H1 (cell line): ENCODE data around the gene OXSR1. TPM values are rescaled to one million over a fixed set of nuclear protein-coding genes. Genes with fewer than 3 reads are reported as not detected.

ENCODE experiments used
- CTCF ChIA-PET: fragments of 300-600 bp; sonication (Branson Sonifier 250); formaldehyde crosslinking; loops from one replicate; lab custom pipeline; 2021; ENCODE audit not compliant: partially characterized antibody; lab: Charles Lee
- POLR2A ChIA-PET: fragments of 300-600 bp; sonication (Branson Sonifier 250); formaldehyde crosslinking; loops from one replicate; lab custom pipeline; 2021; ENCODE audit warnings: inconsistent platforms; ENCODE audit not compliant: partially characterized antibody; lab: Charles Lee
- DNase-seq, 2 experiments: peaks; one replicate each; pipeline versions ENCODE4 v3.0.0 to v3.0.0-alpha.2; 2010 to 2022; ENCODE audit warnings: low spot score in 2 of 2, low read depth in 1 of 2, mixed read lengths in 1 of 2
- FAIRE-seq: peaks from 2 replicates; lab custom pipeline; 2011; peaks lifted over from hg19 to GRCh38; lab: Jason Lieb, UNC
- H2AFZ ChIP-seq: 2 replicates; pipeline ENCODE4 v1.8.1; 2012; ENCODE audit warnings: low read length, inconsistent platforms
- H2AK5ac ChIP-seq: 2 replicates; pipeline ENCODE4 v1.6.1; 2013; ENCODE audit warnings: low read depth, low read length
- H2BK120ac ChIP-seq: replicated peaks from 2 replicates; pipeline ENCODE3; 2013; ENCODE audit warnings: low read depth, low read length, inconsistent platforms
- H2BK12ac ChIP-seq: 2 replicates; pipeline ENCODE4 v1.6.1; 2013; ENCODE audit warnings: low read depth, low read length
- H2BK15ac ChIP-seq: 2 replicates; pipeline ENCODE4 v1.6.1; 2013; ENCODE audit warnings: low read length
- H2BK20ac ChIP-seq: 2 replicates; pipeline ENCODE4 v1.6.1; 2013; ENCODE audit warnings: low read length
- H2BK5ac ChIP-seq: 2 replicates; pipeline ENCODE4 v1.6.1; 2013; ENCODE audit warnings: low read depth, low read length
- H3K14ac ChIP-seq: 2 replicates; pipeline ENCODE4 v1.6.1; 2013; ENCODE audit warnings: inconsistent platforms; ENCODE audit not compliant: insufficient read length
- H3K18ac ChIP-seq: 2 replicates; pipeline ENCODE4 v1.6.1; 2013; ENCODE audit warnings: low read length; ENCODE audit errors: extremely low read depth
- H3K23ac ChIP-seq: 2 replicates; pipeline ENCODE4 v1.6.1; 2013; ENCODE audit warnings: inconsistent platforms; ENCODE audit not compliant: insufficient read length
- H3K23me2 ChIP-seq: 2 replicates; pipeline ENCODE4 v1.6.1; 2013; ENCODE audit warnings: low read depth, low read length
- H3K27ac ChIP-seq: 2 replicates; pipeline ENCODE4 v1.6.1; 2011; ENCODE audit warnings: low read depth, low read length, inconsistent platforms
- H3K27me3 ChIP-seq, 4 experiments: replicated peaks in 1 of 4; 1 replicate in 1 of 4; 2 replicates in 3 of 4; pipeline versions ENCODE4 v1.6.1 to v1.8.1; 2011 to 2013; ENCODE audit warnings: low read length in 3 of 4, mild to moderate bottlenecking in 3 of 4, inconsistent platforms in 2 of 4, mixed read lengths in 2 of 4, moderate library complexity in 1 of 4; ENCODE audit not compliant: control insufficient read depth in 3 of 4, insufficient read depth in 3 of 4; ENCODE audit errors: extremely low read depth in 1 of 4
- H3K36me3 ChIP-seq, 4 experiments: 2 replicates each; pipeline versions ENCODE4 v1.6.1 to v1.8.1; 2011 to 2013; ENCODE audit warnings: mild to moderate bottlenecking in 4 of 4, low read length in 3 of 4, moderate library complexity in 2 of 4, control low read depth in 1 of 4, inconsistent platforms in 1 of 4; ENCODE audit not compliant: insufficient read depth in 4 of 4, control insufficient read depth in 2 of 4
- H3K4ac ChIP-seq: replicated peaks from 2 replicates; pipeline ENCODE3; 2013; ENCODE audit warnings: low read length, low read depth, mixed read lengths, inconsistent platforms; ENCODE audit not compliant: insufficient read length
- H3K4me1 ChIP-seq, 4 experiments: replicated peaks in 1 of 4; 1 replicate in 1 of 4; 2 replicates in 3 of 4; pipeline versions ENCODE4 v1.6.1 to v1.8.1; 2011 to 2013; ENCODE audit warnings: low read length in 3 of 4, inconsistent platforms in 2 of 4, mixed read lengths in 1 of 4; ENCODE audit not compliant: insufficient read depth in 4 of 4, control insufficient read depth in 3 of 4
- H3K4me2 ChIP-seq, 2 experiments: 2 replicates each; pipeline versions ENCODE4 v1.6.1 to v1.8.1; 2011 to 2013; ENCODE audit warnings: low read depth in 2 of 2, low read length in 2 of 2, control low read depth in 1 of 2, inconsistent platforms in 1 of 2, mild to moderate bottlenecking in 1 of 2; ENCODE audit not compliant: insufficient read depth in 1 of 2
- H3K4me3 ChIP-seq, 4 experiments: fragments of 200-600, 300-600 bp in 1 of 4; sonication (generic), shearing (Covaris generic), sonication (Bioruptor Twin) in 1 of 4; 2 replicates each; pipeline versions ENCODE4 v1.5.1 to v1.8.1; 2011 to 2016; ENCODE audit warnings: low read length in 4 of 4, low read depth in 3 of 4, control low read depth in 2 of 4, inconsistent platforms in 2 of 4, mild to moderate bottlenecking in 2 of 4, mixed read lengths in 1 of 4, moderate library complexity in 1 of 4; ENCODE audit not compliant: insufficient read depth in 2 of 4; ENCODE audit errors: extremely low read depth in 1 of 4
- H3K56ac ChIP-seq: replicated peaks from 2 replicates; pipeline ENCODE3; 2013; ENCODE audit warnings: low read depth, mild to moderate bottlenecking, mixed read lengths, low read length, inconsistent platforms; ENCODE audit not compliant: insufficient read length
- H3K79me1 ChIP-seq: 2 replicates; pipeline ENCODE4 v1.6.1; 2013; ENCODE audit warnings: low read depth, low read length, control low read depth
- H3K79me2 ChIP-seq, 2 experiments: 2 replicates each; pipeline versions ENCODE4 v1.6.1 to v1.8.1; 2012 to 2013; ENCODE audit warnings: low read length in 2 of 2, mild to moderate bottlenecking in 2 of 2, inconsistent platforms in 1 of 2; ENCODE audit not compliant: insufficient read depth in 2 of 2, control insufficient read depth in 1 of 2
- H3K9ac ChIP-seq, 4 experiments: replicated peaks in 1 of 4; 1 replicate in 1 of 4; 2 replicates in 3 of 4; pipeline versions ENCODE4 v1.6.1 to v1.8.1; 2011 to 2013; ENCODE audit warnings: low read depth in 3 of 4, low read length in 3 of 4, control low read depth in 2 of 4, mild to moderate bottlenecking in 2 of 4, moderate library complexity in 2 of 4, inconsistent platforms in 1 of 4; ENCODE audit errors: extremely low read depth in 1 of 4
- H3K9me3 ChIP-seq, 2 experiments: 2 replicates each; pipeline versions ENCODE4 v1.6.1 to v1.8.1; 2012 to 2013; ENCODE audit warnings: mild to moderate bottlenecking in 2 of 2, moderate library complexity in 2 of 2, control low read depth in 1 of 2, inconsistent platforms in 1 of 2, low read depth in 1 of 2, low read length in 1 of 2, mixed read lengths in 1 of 2; ENCODE audit not compliant: insufficient read depth in 2 of 2
- H4K20me1 ChIP-seq, 2 experiments: replicated peaks in 1 of 2; 2 replicates each; pipeline versions ENCODE3 to v1.8.1; 2011 to 2013; ENCODE audit warnings: inconsistent platforms in 2 of 2, low read length in 2 of 2, mild to moderate bottlenecking in 1 of 2; ENCODE audit not compliant: insufficient read depth in 2 of 2, control insufficient read depth in 1 of 2
- H4K5ac ChIP-seq: 2 replicates; pipeline ENCODE4 v1.6.1; 2013; ENCODE audit warnings: low read length, low read depth, mixed read lengths, inconsistent platforms; ENCODE audit not compliant: insufficient read length
- H4K8ac ChIP-seq: 2 replicates; pipeline ENCODE4 v1.8.0; 2013; ENCODE audit warnings: mild to moderate bottlenecking, moderate library complexity, low read length, inconsistent platforms; ENCODE audit not compliant: insufficient read depth; ENCODE audit errors: extremely low read depth
- H4K91ac ChIP-seq: replicated peaks from 2 replicates; pipeline ENCODE3; 2013; ENCODE audit warnings: low read length, mixed read lengths, inconsistent platforms; ENCODE audit not compliant: insufficient read length
- BACH1 ChIP-seq: IDR thresholded peaks from 2 replicates; pipeline ENCODE4 v1.6.1; 2012; ENCODE audit warnings: low read length, improper control_type of control experiment
- GABPA ChIP-seq: IDR thresholded peaks from 2 replicates; pipeline ENCODE4 v1.6.1; 2011; ENCODE audit warnings: mild to moderate bottlenecking, low read length, moderate library complexity, borderline replicate concordance; ENCODE audit not compliant: insufficient read depth
- GTF2F1 ChIP-seq: IDR thresholded peaks from 2 replicates; pipeline ENCODE4 v1.6.1; 2012; ENCODE audit warnings: low read depth, low read length, improper control_type of control experiment, borderline replicate concordance
- KDM1A ChIP-seq: fragments of 200-600, 300-600 bp; sonication (generic); IDR thresholded peaks from 2 replicates; pipeline ENCODE4 v1.7.1; 2016; ENCODE audit warnings: mild to moderate bottlenecking, low read length, borderline replicate concordance
- KDM4A ChIP-seq: IDR thresholded peaks from one replicate; pipeline ENCODE4 v1.7.1; 2012; ENCODE audit warnings: low read depth, mild to moderate bottlenecking, moderate library complexity, low read length, inconsistent platforms; ENCODE audit not compliant: severe bottlenecking
- MAFK ChIP-seq: IDR thresholded peaks from 2 replicates; pipeline ENCODE4 v1.6.1; 2012; ENCODE audit warnings: low read depth, mild to moderate bottlenecking, improper control_type of control experiment, low read length
- SIX5 ChIP-seq: IDR thresholded peaks from 2 replicates; pipeline ENCODE4 v1.6.1; 2011; ENCODE audit warnings: mild to moderate bottlenecking, low read depth, low read length
- SP2 ChIP-seq: IDR thresholded peaks from 2 replicates; pipeline ENCODE4 v1.6.1; 2012; ENCODE audit warnings: mild to moderate bottlenecking, low read length, inconsistent platforms
- TBP ChIP-seq: IDR thresholded peaks from 2 replicates; pipeline ENCODE4 v1.6.1; 2011; ENCODE audit warnings: low read depth, low read length, improper control_type of control experiment
- YY1 ChIP-seq: IDR thresholded peaks from 2 replicates; pipeline ENCODE4 v1.6.1; 2011; ENCODE audit warnings: low read depth, mild to moderate bottlenecking, low read length
- WGBS, 2 experiments: shearing (Covaris generic) in 1 of 2; methylation state at CpG; one replicate each; pipeline versions ENCODE4 v1.1.6 to v1.1.7; 2013 to 2015; ENCODE audit warnings: low lambda C conversion rate in 2 of 2, mixed read lengths in 2 of 2, inconsistent platforms in 1 of 2, low coverage in 1 of 2, missing lambda C conversion rate in 1 of 2; ENCODE audit not compliant: insufficient replicate concordance in 2 of 2, insufficient coverage in 1 of 2, insufficient read length in 1 of 2; ENCODE audit errors: extremely low coverage in 1 of 2, missing lambda C conversion rate in 1 of 2; 5-methylcytosine and 5-hydroxymethylcytosine counted together
- polyA plus RNA-seq, 7 experiments: library from polyadenylated mRNA; depleted of rRNA in 3 of 7; stranded (reverse) in 5 of 7; unstranded in 2 of 7; fragments of >200 nt in 5 of 7; fragments of 200-250 nt in 2 of 7; gene quantifications; 1 replicate in 5 of 7; 2 replicates in 1 of 7; 4 replicates in 1 of 7; pipeline versions ENCODE4 v1.2.1 to v1.2.3, GENCODE V29; 2011 to 2013; ENCODE audit warnings: missing spikeins in 2 of 7, mixed read lengths in 2 of 7
- total RNA-seq: library from RNA; stranded (reverse); fragmentation: NEBNext Ultra II Directional; extraction: Animal tissue kit (Norgen Biotek cat#: 25700); gene quantifications from 2 replicates; pipeline ENCODE4 v1.2.1, GENCODE V29; 2021
- TF ChIP-seq, protein P1 (sequence below): IDR thresholded peaks from 2 replicates; pipeline ENCODE4 v1.6.1; 2012; ENCODE audit warnings: inconsistent platforms

The OXSR1 gene
- total and polyA plus RNA-seq, 2 of the 8 experiments (the other 6 are each of a cell fraction or from before 2014, with no cell fraction given): 25.1 to 47.0 TPM

DNA sequence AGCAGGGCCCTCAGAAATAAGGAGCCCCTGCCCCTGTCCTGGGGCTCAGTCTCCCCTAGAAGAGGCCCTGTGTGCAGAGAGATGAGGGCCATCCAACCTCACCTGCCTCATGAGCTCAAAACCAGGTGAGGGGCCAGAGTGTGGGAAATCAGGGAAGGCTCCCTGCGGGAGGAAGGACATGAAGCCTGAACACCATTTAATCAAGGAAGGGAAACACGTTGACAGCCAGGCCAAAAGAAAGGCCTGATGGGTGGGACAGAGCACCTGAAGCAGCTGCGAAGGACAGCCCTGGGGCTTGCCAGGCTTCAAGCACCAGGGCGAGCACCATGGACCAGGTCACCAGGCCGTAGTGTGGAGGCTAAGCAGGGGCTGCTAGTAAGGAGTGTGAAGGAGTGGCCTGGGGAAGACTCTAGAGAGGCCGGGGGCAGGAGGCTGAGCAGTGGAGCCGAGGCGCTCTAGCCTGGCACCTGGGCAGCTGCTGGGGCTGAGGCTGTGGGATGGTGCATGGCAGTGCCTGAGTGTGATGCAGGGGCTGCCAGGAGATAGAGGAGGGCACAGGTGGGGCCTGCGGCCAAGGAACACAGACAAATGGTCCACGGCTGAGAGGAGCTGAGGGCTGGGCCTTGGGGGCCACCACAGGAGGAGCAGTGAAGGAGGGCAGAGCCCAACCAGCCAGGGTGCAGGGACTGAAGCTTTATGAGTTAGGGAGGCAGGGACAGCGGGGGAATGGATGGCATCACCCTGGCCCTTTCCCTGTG, 44.5 kb upstream of the OXSR1 start:
- FAIRE-seq (no peak), DNase-seq (no peak)
- WGBS, 2 experiments: 91% methylated on average over 11 of the region's 11 CpGs; no CpG with 5 or more reads in 1 of the 2 experiments
- Histone ChIP-seq H2BK120ac (no peak overlapping the region), H3K4me1 (no peaks in the 10 kb centered on the region), H2AFZ (no peak overlapping the region), H3K79me1 (no peaks in the 10 kb centered on the region), H4K8ac (no peak overlapping the region), H2AK5ac (no peak overlapping the region), H3K79me2 (no peaks in the 10 kb centered on the region), H3K9ac (no peak overlapping the region), H3K27me3 (no peaks in the 10 kb centered on the region), H3K4me3 (no peak overlapping the region), H3K4me2 (no peak overlapping the region), H4K20me1 (peaks cover under 1 to 14% of the 10 kb centered on the region in 2 experiments), H2BK15ac (no peak overlapping the region), H2BK5ac (no peak overlapping the region), H3K14ac (no peak overlapping the region), H2BK20ac (no peak overlapping the region), H3K23ac (no peak overlapping the region), H3K27ac (no peak overlapping the region), H3K36me3 (peaks cover 9 to 29% (median 21%) of the 10 kb centered on the region in 4 experiments), H4K91ac (no peak overlapping the region), H3K23me2 (no peaks in the 10 kb centered on the region), H3K4ac (no peak overlapping the region), H2BK12ac (no peak overlapping the region), H3K9me3 (no peaks in the 10 kb centered on the region; a peak in 1 of 4 replicates), H3K18ac (no peak overlapping the region), H3K56ac (no peak overlapping the region), H4K5ac (no peak overlapping the region)
- POLR2A ChIA-PET: interaction anchor here (0.8 to 4.2 kb wide), 6 partner anchors 9 to 158 kb away, joined by 3 to 20 read pairs (median 4); partner anchors contain the start of gene OXSR1
- CTCF ChIA-PET: interaction anchor here (1.1 to 8.8 kb wide), 6 partner anchors 9 to 161 kb away, joined by 3 to 105 read pairs (median 24); partner anchors contain the start of gene SLC22A14
- TF ChIP-seq GABPA (no peak), YY1 (no peak), SP2 (no peak), BACH1 (no peak), GTF2F1 (no peak), KDM1A (no peak), MAFK (no peak), KDM4A (no peak), SIX5 (no peak), TBP (no peak)
- TF ChIP-seq, protein P1, sequence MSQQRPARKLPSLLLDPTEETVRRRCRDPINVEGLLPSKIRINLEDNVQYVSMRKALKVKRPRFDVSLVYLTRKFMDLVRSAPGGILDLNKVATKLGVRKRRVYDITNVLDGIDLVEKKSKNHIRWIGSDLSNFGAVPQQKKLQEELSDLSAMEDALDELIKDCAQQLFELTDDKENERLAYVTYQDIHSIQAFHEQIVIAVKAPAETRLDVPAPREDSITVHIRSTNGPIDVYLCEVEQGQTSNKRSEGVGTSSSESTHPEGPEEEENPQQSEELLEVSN: no peak
